ENCODE measurements around the gene MYL12A.
"Not testable (repeated sequence)": the region's sequence is repeated elsewhere in the genome, so short reads cannot be mapped to it uniquely, and the experiment has no call there.

DNA sequence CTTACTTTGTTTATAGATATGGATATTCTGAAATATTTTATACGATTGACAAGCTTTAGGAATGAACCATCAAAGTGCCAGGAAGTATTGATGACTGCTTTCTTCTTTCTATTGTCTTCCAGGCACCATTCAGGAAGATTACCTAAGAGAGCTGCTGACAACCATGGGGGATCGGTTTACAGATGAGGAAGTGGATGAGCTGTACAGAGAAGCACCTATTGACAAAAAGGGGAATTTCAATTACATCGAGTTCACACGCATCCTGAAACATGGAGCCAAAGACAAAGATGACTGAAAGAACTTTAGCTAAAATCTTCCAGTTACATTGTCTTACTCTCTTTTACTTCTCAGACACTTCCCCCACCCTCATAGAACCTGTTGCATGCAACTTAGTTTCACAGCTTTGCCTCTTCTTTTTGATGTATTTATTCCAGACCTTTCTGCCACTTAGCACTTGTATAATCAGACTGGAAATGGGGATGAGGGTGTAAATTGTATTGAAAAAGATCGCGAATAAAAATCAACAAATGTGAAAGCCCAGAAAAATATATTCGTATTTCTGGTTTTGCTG is 30.1 kb downstream of the MYL12A start:
- TF ChIP-seq JUNB (IDR thresholded peaks at IDR 0.05; ENCODE audit: unreplicated experiment); EZH2 (IDR thresholded peaks at IDR 0.05; ENCODE audit: low read depth, unreplicated experiment); POLR2AphosphoS5 (IDR thresholded peaks at IDR 0.05; ENCODE audit: low read depth); CTCF (conservative IDR thresholded peaks at IDR 0.05; ENCODE audit: low read depth in 2 of 2); ZNF331 (CRISPR knock-in tag; IDR thresholded peaks at IDR 0.05; ENCODE audit: low read depth); CREB1 (CRISPR knock-in tag; IDR thresholded peaks at IDR 0.05; ENCODE audit: low read depth); STAT1 (IDR thresholded peaks at IDR 0.05; ENCODE audit: unreplicated experiment); ETS1 (IDR thresholded peaks at IDR 0.05); EZH2phosphoT487 (IDR thresholded peaks at IDR 0.05; ENCODE audit: unreplicated experiment); ZNF462 (CRISPR knock-in tag; IDR thresholded peaks at IDR 0.05): not testable (repeated sequence)
- TF ChIP-seq, protein P1, sequence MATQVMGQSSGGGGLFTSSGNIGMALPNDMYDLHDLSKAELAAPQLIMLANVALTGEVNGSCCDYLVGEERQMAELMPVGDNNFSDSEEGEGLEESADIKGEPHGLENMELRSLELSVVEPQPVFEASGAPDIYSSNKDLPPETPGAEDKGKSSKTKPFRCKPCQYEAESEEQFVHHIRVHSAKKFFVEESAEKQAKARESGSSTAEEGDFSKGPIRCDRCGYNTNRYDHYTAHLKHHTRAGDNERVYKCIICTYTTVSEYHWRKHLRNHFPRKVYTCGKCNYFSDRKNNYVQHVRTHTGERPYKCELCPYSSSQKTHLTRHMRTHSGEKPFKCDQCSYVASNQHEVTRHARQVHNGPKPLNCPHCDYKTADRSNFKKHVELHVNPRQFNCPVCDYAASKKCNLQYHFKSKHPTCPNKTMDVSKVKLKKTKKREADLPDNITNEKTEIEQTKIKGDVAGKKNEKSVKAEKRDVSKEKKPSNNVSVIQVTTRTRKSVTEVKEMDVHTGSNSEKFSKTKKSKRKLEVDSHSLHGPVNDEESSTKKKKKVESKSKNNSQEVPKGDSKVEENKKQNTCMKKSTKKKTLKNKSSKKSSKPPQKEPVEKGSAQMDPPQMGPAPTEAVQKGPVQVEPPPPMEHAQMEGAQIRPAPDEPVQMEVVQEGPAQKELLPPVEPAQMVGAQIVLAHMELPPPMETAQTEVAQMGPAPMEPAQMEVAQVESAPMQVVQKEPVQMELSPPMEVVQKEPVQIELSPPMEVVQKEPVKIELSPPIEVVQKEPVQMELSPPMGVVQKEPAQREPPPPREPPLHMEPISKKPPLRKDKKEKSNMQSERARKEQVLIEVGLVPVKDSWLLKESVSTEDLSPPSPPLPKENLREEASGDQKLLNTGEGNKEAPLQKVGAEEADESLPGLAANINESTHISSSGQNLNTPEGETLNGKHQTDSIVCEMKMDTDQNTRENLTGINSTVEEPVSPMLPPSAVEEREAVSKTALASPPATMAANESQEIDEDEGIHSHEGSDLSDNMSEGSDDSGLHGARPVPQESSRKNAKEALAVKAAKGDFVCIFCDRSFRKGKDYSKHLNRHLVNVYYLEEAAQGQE (IDR thresholded peaks at IDR 0.05; ENCODE audit: unreplicated experiment) = not testable (repeated sequence)
